HK-2 (cell line): Measurements from ENCODE around the gene PZP.

Source experiments
- DNase-seq: peaks from one replicate; pipeline ENCODE4 v3.0.0-alpha.2; 2018; ENCODE audit not compliant: unreplicated experiment

Gene PZP

GRCh38 chr12:9123781-9124382, 84.3 kb downstream of the PZP start:
- no peak for DNase-seq

GRCh38 chr12:9122091-9122609, 86.0 kb downstream of the PZP start:
- no peak for DNase-seq

DNA sequence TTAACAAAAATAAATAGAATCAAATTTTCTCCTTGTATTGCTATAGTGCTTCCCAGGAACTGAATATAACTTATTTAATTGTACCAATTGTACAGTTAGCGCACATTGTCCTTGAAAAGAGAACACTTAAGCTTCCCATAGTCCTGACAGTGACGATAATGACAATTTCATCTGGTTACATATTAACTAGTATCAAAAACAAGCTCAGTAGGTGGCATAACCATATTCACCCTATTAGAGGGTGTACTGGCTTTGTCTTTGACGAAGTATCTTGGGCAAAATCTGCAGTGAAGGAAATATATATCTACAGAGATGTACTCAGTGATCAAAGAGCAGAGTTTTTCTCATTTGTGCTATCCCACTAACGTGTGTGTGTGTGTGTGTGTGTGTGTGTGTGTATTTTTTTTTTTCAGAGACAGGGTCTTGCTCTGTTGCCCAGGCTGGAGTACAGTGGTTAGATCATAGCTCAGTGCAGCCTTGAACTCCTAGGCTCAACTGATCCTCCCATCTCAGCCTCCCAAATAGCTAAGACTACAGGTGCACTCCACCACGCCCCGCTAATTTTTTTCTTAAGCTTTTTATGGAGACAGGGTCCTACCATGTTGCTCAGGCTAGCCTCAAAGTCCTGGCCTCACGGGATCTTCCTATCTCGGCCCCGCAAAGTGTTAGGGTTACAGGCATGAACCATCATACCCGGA, 87.6 kb downstream of the PZP start:
- DNase-seq = no peak

GRCh38 chr12:9118158-9118557, 90.0 kb downstream of the PZP start:
- DNase-seq = no peak

DNA sequence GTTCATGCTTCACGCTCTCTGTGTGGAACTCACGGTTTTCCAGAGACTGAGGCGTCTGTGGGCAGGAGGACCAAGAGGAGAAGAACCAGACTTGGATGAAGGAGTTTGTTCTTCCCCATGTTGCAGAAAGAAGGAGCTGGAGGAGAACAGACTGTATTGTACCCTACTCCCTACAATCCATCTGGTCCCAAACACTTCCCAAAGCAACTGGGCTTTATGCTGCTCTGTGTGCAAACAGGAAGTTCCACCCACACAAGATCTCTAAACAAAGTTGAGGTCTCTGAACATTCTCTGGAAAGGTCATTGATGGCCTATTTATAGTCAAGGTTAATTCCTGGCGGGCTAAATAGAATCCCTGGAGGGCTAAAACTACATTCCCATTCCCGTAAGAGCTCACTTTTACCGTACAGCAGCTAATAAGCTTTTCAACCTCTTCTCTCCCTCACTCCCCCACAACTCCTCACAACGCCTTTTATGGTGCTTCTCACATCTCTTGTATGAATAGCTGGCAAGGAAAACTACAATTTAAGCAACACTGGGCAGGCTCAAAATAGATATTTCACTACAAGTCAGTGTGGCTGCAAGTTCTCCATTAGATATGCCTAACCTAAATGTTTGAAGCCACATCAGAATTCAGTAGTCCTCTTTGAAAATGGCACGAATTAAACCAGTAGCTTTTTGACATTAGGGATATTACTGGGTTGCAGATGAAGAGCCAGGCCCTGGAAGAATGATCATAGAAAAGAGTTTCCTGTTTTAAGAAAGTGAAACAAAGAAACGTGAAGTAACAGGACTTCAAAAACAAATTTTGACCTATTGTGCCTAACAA, 92.2 kb downstream of the PZP start, which contains the start of gene A2M:
TSS of gene A2M (minus strand) at position 189 of the 829 bp plus-strand sequence. CDS start at position 119, 70 bp downstream.
- DNase-seq = no peak

- no peak for DNase-seq
These were observed 93.2 kb downstream of the PZP start for GRCh38 chr12:9114946-9115345.

- DNase-seq = no peak
These were observed 94.2 kb downstream of the PZP start for GRCh38 chr12:9113987-9114309.

DNA sequence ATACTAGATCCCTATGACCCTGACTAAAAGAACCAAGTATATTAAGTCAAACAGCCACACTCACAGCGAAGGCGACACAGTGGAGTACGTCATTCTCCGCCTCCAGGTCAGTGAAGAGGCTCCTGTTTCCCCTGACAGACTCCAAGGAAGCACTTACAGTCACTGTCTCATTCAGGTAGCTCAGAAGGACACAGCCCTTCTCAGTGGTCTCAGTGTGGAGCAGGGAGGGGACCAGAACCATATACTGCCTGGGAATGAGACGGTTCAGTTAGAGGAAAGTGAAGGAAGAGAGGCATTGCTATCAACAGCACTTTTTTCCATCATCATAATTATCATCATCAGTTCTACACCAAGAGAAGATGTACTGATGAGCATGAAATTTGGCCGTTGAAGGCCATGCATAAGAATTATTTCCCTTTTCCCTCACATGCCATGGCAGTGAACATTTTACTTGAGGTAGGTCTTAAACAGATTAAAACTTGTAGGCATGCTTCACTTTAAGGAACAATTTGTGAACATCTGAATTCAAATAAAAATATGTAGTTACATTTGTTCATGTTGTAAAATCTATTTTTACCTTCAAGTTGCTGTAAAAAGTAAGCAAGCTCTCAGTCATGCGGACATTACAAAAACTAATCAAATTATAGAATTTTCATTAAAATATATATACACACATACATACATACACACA, 94.8 kb downstream of the PZP start:
- no peak for DNase-seq

DNA sequence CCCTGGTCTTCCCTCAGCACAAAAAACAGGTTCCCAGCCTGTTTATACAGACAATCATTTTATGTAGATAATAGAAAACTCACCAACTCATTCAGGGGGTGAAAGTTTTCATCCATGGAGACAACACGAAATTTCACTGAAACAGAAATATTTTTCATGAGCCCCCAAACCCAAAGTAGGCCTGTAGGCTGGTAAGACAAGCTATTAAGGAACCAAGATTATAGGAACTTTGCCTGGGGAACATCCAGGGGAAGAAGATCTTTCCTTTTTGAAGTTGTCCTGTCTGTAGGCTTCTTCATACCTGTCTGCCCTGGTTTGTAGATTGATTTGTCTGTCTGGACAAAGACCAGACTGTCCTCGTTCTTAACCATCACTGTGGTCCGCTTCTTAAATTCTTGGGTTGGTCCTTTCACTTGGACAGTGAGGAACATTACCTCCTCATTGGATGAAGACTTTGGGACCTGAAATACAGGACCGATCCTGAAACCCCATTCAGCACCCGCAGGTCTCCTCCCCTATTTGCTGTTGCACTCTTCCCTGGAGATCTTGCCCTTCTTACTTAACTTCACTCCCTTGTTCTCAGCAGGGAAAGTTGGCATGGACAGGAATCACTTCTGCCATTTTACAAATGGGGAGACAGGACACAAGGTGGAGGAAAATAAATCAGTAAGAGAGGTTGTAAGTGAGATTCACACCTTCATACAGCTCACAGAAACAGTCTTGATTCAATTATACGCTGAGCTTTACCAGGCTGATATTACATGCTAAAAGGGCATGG, 95.9 kb downstream of the PZP start:
- DNase-seq = no peak

DNA sequence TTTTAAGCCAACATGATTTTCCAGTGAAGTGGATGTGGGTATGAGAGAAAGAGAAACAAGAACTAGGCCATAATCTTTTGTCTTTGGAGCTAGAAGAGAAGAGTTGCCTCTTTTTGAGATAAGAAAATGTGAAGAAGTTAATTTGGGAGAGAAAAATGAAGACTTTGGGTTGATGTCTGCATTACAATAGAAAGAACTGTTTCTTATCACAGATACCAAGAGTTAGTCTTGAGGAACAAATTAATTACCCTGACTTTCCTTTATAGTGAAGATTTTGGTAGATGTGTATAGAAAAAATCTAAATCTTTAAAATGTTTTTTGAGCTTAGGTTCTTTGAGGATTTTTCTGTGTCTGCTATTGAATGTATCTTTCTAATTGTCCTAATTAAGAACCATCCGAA, 96.7 kb downstream of the PZP start:
- no peak for DNase-seq

DNA sequence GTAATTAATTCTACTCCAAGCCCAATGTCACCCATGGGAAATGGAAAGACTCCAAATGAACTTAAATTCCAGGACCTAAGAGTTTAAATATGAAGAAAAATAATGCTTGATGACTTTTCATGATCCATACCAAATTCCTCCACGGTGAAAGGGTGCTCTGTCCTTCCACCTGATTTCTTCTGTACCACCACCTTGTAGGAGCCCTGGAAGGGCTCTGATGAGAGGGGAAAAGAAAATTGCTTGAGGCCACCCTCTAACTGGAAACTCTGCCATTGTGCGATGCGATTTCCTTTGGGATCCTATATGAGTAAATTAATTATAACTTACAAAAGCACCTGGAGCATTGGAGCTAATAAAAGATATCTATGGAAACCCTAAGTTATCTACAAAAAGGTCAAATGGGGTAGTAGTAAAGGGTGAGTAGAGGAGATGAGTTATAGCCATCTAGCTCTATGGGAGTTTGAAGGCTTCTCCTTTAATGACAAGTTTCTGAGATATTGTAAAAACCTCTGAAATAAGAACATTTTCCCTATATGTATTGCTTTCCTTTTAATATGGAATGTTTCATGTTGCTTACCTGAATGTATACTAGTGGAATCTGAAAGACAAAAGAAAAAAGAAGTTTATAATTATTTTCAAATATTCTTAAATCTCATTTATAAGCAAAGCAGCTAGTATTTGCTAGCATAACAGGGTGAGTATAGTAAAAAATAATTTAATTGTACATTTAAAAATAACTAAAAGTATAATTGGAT, 98.3 kb downstream of the PZP start:
- no peak for DNase-seq

DNA sequence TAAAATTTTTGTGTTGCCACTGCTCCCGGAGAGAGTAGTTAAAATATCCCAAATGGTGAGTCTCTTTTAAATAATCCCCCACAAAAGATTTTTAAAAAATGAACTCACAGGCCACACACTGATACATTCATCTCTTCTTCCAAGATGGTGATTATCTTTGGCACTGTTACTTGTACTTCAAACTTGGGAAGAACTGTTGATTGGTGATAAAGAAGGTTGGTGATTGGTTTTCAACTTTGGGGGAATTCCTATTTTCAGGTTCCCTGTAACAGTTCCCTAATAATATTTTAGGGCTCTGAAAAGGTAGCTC, 99.0 kb downstream of the PZP start:
- DNase-seq = no peak

GRCh38 chr12:9108504-9109212, 99.5 kb downstream of the PZP start:
- DNase-seq = no peak

- DNase-seq = no peak
These were observed 100.7 kb downstream of the PZP start for GRCh38 chr12:9107542-9107873.

DNA sequence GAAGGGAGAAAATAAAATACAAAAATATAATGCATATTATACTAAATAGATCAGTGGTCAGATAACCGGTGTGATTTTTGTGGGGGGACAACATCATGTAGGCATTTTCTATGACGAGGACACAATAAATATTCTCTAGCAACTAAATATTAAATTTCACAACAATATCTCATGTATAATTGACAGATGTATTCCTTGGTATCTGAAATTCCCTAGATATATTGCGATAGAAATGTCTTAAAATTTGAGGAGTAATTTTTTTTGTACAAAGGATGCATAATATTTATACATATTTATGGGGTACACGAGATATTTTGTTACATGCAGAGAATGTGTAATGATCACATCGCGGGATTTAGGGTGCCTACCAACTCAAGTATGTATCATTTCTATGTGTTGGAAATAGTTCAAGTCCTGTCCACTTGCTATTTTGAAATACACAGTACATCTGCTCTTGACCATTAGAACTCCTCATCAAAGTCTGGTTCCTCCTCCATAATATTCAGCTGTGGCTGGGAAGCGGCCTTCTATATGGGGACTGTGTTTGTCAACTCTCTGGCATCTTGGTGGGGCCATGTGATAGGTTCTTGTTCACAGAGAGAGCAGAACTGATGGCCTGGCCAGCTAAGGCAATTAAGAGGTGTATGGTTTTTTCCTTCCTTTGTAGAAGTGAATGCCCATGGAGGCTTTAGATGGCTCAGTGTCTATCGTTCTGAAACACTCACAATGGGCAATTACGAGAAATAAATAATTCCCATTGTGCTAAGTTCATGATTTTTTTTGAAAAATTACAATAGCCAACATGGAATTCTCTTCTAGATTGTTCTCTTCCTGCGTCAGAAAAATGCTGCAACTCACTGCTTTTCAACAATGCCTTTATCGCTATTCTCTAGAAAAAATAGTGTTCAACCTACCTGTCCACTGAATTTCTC, 101.3 kb downstream of the PZP start:
- DNase-seq = no peak

GRCh38 chr12:9106067-9106466, 102.1 kb downstream of the PZP start:
- DNase-seq = no peak

- no peak for DNase-seq
These were observed 103.3 kb downstream of the PZP start for GRCh38 chr12:9104767-9105423.

DNA sequence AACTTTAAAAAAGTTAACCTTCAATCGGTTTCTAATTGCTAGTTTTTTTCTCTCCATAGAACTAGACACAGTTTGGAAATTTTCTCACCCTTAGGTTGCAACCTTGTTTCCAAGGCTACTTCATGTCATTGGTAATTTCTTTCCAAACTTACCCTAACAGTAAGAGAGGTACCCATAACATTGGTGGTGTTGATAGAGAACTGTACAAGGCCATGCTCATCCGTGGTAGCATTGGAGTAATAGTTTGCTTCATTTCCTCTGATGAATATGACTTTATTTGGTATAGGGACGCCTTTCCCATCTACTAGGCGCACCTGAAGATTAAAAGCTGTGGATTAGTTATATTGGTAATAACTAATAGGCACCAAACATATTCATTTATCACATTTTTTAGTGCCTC, 104.1 kb downstream of the PZP start:
- no peak for DNase-seq
